ENCODE results near the gene SLC46A2. TPM values are rescaled to one million over a fixed set of nuclear protein-coding genes. Genes with fewer than 3 reads are reported as not detected.

Gene SLC46A2
- total and polyA plus RNA-seq, 2 of the 13 experiments (the other 11 are each of a cell fraction or from before 2014, with no cell fraction given) = not detected

DNA sequence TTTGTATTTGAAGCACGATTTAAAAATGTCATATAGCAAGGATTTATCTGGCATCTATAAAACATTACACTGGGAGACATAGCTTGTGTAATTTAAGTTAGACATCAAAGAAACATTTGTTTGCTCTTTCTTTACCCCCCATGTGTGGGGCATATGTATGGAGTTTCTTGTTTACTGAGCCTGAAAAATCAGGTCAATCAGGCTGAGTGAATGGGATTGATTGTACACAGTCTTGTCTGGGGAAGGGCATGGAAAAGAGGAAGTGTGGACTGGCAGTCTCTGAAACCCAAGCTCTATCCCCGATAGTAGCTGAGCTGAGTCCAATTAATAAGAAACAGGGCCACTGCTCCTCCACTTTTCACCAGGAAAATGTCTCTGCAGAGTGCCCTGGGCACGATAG lies 49.4 kb downstream of the SLC46A2 start (continued):
- TF ChIP-seq, protein P1, sequence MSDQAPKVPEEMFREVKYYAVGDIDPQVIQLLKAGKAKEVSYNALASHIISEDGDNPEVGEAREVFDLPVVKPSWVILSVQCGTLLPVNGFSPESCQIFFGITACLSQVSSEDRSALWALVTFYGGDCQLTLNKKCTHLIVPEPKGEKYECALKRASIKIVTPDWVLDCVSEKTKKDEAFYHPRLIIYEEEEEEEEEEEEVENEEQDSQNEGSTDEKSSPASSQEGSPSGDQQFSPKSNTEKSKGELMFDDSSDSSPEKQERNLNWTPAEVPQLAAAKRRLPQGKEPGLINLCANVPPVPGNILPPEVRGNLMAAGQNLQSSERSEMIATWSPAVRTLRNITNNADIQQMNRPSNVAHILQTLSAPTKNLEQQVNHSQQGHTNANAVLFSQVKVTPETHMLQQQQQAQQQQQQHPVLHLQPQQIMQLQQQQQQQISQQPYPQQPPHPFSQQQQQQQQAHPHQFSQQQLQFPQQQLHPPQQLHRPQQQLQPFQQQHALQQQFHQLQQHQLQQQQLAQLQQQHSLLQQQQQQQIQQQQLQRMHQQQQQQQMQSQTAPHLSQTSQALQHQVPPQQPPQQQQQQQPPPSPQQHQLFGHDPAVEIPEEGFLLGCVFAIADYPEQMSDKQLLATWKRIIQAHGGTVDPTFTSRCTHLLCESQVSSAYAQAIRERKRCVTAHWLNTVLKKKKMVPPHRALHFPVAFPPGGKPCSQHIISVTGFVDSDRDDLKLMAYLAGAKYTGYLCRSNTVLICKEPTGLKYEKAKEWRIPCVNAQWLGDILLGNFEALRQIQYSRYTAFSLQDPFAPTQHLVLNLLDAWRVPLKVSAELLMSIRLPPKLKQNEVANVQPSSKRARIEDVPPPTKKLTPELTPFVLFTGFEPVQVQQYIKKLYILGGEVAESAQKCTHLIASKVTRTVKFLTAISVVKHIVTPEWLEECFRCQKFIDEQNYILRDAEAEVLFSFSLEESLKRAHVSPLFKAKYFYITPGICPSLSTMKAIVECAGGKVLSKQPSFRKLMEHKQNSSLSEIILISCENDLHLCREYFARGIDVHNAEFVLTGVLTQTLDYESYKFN (CRISPR knock-in tag; conservative IDR thresholded peaks at IDR 0.05) = peak; percentile 39; the same call in 1 of the 2 replicates
- TF ChIP-seq SATB2 (CRISPR knock-in tag; IDR thresholded peaks at IDR 0.05) (no peak), ZNF674 (CRISPR knock-in tag; IDR thresholded peaks at IDR 0.05; ENCODE audit: low read depth) (no peak), KAT7 (CRISPR knock-in tag; IDR thresholded peaks at IDR 0.05; ENCODE audit: borderline replicate concordance) (no peak), SUZ12 (IDR thresholded peaks at IDR 0.05; ENCODE audit: low read depth, low read length) (no peak), ZNF678 (CRISPR knock-in tag; IDR thresholded peaks at IDR 0.05) (no peak), ZNF775 (CRISPR knock-in tag; IDR thresholded peaks at IDR 0.05; ENCODE audit: borderline replicate concordance) (no peak), ZNF781 (CRISPR knock-in tag; IDR thresholded peaks at IDR 0.05; ENCODE audit: borderline replicate concordance, not compliant biosample characterization) (no peak), YEATS2 (CRISPR knock-in tag; IDR thresholded peaks at IDR 0.05; ENCODE audit: borderline replicate concordance) (no peak)
- TF ChIP-seq, protein P2, sequence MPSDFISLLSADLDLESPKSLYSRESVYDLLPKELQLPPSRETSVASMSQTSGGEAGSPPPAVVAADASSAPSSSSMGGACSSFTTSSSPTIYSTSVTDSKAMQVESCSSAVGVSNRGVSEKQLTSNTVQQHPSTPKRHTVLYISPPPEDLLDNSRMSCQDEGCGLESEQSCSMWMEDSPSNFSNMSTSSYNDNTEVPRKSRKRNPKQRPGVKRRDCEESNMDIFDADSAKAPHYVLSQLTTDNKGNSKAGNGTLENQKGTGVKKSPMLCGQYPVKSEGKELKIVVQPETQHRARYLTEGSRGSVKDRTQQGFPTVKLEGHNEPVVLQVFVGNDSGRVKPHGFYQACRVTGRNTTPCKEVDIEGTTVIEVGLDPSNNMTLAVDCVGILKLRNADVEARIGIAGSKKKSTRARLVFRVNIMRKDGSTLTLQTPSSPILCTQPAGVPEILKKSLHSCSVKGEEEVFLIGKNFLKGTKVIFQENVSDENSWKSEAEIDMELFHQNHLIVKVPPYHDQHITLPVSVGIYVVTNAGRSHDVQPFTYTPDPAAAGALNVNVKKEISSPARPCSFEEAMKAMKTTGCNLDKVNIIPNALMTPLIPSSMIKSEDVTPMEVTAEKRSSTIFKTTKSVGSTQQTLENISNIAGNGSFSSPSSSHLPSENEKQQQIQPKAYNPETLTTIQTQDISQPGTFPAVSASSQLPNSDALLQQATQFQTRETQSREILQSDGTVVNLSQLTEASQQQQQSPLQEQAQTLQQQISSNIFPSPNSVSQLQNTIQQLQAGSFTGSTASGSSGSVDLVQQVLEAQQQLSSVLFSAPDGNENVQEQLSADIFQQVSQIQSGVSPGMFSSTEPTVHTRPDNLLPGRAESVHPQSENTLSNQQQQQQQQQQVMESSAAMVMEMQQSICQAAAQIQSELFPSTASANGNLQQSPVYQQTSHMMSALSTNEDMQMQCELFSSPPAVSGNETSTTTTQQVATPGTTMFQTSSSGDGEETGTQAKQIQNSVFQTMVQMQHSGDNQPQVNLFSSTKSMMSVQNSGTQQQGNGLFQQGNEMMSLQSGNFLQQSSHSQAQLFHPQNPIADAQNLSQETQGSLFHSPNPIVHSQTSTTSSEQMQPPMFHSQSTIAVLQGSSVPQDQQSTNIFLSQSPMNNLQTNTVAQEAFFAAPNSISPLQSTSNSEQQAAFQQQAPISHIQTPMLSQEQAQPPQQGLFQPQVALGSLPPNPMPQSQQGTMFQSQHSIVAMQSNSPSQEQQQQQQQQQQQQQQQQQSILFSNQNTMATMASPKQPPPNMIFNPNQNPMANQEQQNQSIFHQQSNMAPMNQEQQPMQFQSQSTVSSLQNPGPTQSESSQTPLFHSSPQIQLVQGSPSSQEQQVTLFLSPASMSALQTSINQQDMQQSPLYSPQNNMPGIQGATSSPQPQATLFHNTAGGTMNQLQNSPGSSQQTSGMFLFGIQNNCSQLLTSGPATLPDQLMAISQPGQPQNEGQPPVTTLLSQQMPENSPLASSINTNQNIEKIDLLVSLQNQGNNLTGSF (CRISPR knock-in tag; IDR thresholded peaks at IDR 0.05) = no peak
- TF ChIP-seq, protein P3, sequence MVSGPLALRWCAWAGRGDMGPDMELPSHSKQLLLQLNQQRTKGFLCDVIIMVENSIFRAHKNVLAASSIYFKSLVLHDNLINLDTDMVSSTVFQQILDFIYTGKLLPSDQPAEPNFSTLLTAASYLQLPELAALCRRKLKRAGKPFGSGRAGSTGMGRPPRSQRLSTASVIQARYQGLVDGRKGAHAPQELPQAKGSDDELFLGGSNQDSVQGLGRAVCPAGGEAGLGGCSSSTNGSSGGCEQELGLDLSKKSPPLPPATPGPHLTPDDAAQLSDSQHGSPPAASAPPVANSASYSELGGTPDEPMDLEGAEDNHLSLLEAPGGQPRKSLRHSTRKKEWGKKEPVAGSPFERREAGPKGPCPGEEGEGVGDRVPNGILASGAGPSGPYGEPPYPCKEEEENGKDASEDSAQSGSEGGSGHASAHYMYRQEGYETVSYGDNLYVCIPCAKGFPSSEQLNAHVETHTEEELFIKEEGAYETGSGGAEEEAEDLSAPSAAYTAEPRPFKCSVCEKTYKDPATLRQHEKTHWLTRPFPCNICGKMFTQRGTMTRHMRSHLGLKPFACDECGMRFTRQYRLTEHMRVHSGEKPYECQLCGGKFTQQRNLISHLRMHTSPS (CRISPR knock-in tag; IDR thresholded peaks at IDR 0.05; ENCODE audit: low read depth) = no peak
- TF ChIP-seq, protein P4, sequence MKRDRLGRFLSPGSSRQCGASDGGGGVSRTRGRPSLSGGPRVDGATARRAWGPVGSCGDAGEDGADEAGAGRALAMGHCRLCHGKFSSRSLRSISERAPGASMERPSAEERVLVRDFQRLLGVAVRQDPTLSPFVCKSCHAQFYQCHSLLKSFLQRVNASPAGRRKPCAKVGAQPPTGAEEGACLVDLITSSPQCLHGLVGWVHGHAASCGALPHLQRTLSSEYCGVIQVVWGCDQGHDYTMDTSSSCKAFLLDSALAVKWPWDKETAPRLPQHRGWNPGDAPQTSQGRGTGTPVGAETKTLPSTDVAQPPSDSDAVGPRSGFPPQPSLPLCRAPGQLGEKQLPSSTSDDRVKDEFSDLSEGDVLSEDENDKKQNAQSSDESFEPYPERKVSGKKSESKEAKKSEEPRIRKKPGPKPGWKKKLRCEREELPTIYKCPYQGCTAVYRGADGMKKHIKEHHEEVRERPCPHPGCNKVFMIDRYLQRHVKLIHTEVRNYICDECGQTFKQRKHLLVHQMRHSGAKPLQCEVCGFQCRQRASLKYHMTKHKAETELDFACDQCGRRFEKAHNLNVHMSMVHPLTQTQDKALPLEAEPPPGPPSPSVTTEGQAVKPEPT (CRISPR knock-in tag; IDR thresholded peaks at IDR 0.05; ENCODE audit: low read depth) = no peak
